ENCODE measurements around the gene EXOC3L1. TPM values are rescaled to one million over a fixed set of nuclear protein-coding genes. Genes with fewer than 3 reads are reported as not detected.

EXOC3L1 gene
- total RNA-seq, 2 experiments from 2014 or later, result not detected

- peaks cover 52% of the 10 kb centered on the region for H3K36me3 ChIP-seq (ENCODE audit: insufficient read depth, low read length)
- Mint-ChIP-seq H3K9me3 (no peaks in the 10 kb centered on the region), H3K4me1 (ENCODE audit: low read depth) (peaks cover 6% of the 10 kb centered on the region), H3K36me3 (ENCODE audit: low read depth) (peaks cover 48% of the 10 kb centered on the region), H3K27me3 (no peaks in the 10 kb centered on the region), H3K4me3 (no peak overlapping the region), H3K27ac (no peak overlapping the region)
- no peaks in the 10 kb centered on the region for H3K9me3 ChIP-seq (ENCODE audit: control insufficient read depth in 1 of 2, insufficient read depth in 1 of 2, low read length in 2 of 2)
- no peak overlapping the region for H3K27ac ChIP-seq (ENCODE audit: low read depth in 1 of 2, low read length in 2 of 2)
- no peaks in the 10 kb centered on the region for H3K27me3 ChIP-seq (ENCODE audit: control insufficient read depth in 1 of 2, insufficient read depth in 2 of 2, low read length in 2 of 2)
- ATAC-seq (ENCODE audit: poor library complexity) (no peak), DNase-seq (no peak)
- no peak for TF ChIP-seq CTCF (IDR thresholded peaks at IDR 0.05)
- POLR2A ChIA-PET, result interaction anchor here (1.4 kb wide), 1 partner anchor 45 kb away, joined by 3 read pairs; the partner anchor contains the start of gene FHOD1
- no peak overlapping the region for H3K4me3 ChIP-seq (ENCODE audit: low read length)
- no peaks in the 10 kb centered on the region for H3K4me1 ChIP-seq (ENCODE audit: insufficient read depth, low read length)
- CTCF ChIA-PET, result no interaction called here
- intact Hi-C loops (cut with DNase I, micrococcal nuclease), result no loop called here
Observed at GRCh38 chr16:67202426-67202825, 12.5 kb upstream of the EXOC3L1 start.

GRCh38 chr16:67201411-67202345 lies 11.7 kb upstream of the EXOC3L1 start:
- no peaks in the 10 kb centered on the region for H3K4me1 ChIP-seq (ENCODE audit: insufficient read depth, low read length)
- ChIA-PET CTCF (no interaction called here), POLR2A (interaction anchor here (1.4 kb wide), 1 partner anchor 46 kb away, joined by 3 read pairs; the partner anchor contains the start of gene FHOD1)
- H3K4me1 Mint-ChIP-seq (ENCODE audit: low read depth), result peaks cover 10% of the 10 kb centered on the region
- no peak overlapping the region for H3K4me3 Mint-ChIP-seq
- H3K36me3 Mint-ChIP-seq (ENCODE audit: low read depth), result peaks cover 56% of the 10 kb centered on the region
- no peaks in the 10 kb centered on the region for H3K9me3 ChIP-seq (ENCODE audit: control insufficient read depth in 1 of 2, insufficient read depth in 1 of 2, low read length in 2 of 2)
- H3K4me3 ChIP-seq (ENCODE audit: low read length), result no peak overlapping the region
- no peaks in the 10 kb centered on the region for H3K27me3 Mint-ChIP-seq
- H3K9me3 Mint-ChIP-seq, result no peaks in the 10 kb centered on the region
- no peak overlapping the region for H3K27ac ChIP-seq (ENCODE audit: low read depth in 1 of 2, low read length in 2 of 2)
- H3K36me3 ChIP-seq (ENCODE audit: insufficient read depth, low read length), result peaks cover 59% of the 10 kb centered on the region
- no peak for TF ChIP-seq CTCF (IDR thresholded peaks at IDR 0.05)
- intact Hi-C loops (cut with DNase I, micrococcal nuclease), result no loop called here
- H3K27me3 ChIP-seq (ENCODE audit: control insufficient read depth in 1 of 2, insufficient read depth in 2 of 2, low read length in 2 of 2), result no peaks in the 10 kb centered on the region
- DNase-seq (no peak), ATAC-seq (ENCODE audit: poor library complexity) (no peak)
- H3K27ac Mint-ChIP-seq, result no peak overlapping the region

- DNase-seq, result no peak
- no peak overlapping the region for H3K4me3 Mint-ChIP-seq
- Histone ChIP-seq H3K27ac (ENCODE audit: low read depth in 1 of 2, low read length in 2 of 2) (no peak overlapping the region), H3K4me1 (ENCODE audit: insufficient read depth, low read length) (peaks cover 10% of the 10 kb centered on the region), H3K9me3 (ENCODE audit: control insufficient read depth in 1 of 2, insufficient read depth in 1 of 2, low read length in 2 of 2) (no peaks in the 10 kb centered on the region), H3K4me3 (ENCODE audit: low read length) (no peak overlapping the region), H3K36me3 (ENCODE audit: insufficient read depth, low read length) (peaks cover 66% of the 10 kb centered on the region), H3K27me3 (ENCODE audit: control insufficient read depth in 1 of 2, insufficient read depth in 2 of 2, low read length in 2 of 2) (no peaks in the 10 kb centered on the region)
- no peaks in the 10 kb centered on the region for H3K27me3 Mint-ChIP-seq
- no peaks in the 10 kb centered on the region for H3K9me3 Mint-ChIP-seq
- peaks cover 62% of the 10 kb centered on the region for H3K36me3 Mint-ChIP-seq (ENCODE audit: low read depth)
- peaks cover 21% of the 10 kb centered on the region for H3K4me1 Mint-ChIP-seq (ENCODE audit: low read depth)
- ATAC-seq (ENCODE audit: poor library complexity), result no peak
- POLR2A ChIA-PET, result interaction anchor here (0.6 kb wide), 1 partner anchor 225 kb away, joined by 3 read pairs; no protein-coding TSS in a partner anchor
- intact Hi-C loops (cut with DNase I, micrococcal nuclease), result no loop called here
- TF ChIP-seq CTCF (IDR thresholded peaks at IDR 0.05), result no peak
- no peak overlapping the region for H3K27ac Mint-ChIP-seq
- CTCF ChIA-PET, result no interaction called here
Observed at GRCh38 chr16:67200491-67200890, 10.6 kb upstream of the EXOC3L1 start.
